NCI-H345 treated with DMSO at 0.1 percent for 48 hours (cell line): ENCODE measurements around the gene LRRC49.

ENCODE experiments used
- DNase-seq: peaks from one replicate; lab custom pipeline; 2025; ENCODE audit not compliant: unreplicated experiment; lab: John Stamatoyannopoulos, UW

Gene LRRC49

GRCh38 chr15:71049706-71050422 lies 157.2 kb downstream of the LRRC49 start:
- DNase-seq, result no peak

- DNase-seq, result no peak
Observed at GRCh38 chr15:71050461-71050860, 157.8 kb downstream of the LRRC49 start.

GRCh38 chr15:71051539-71051938 lies 158.9 kb downstream of the LRRC49 start:
- no peak for DNase-seq

GRCh38 chr15:71052356-71052755 lies 159.7 kb downstream of the LRRC49 start:
- no peak for DNase-seq

- DNase-seq, result no peak
Observed at GRCh38 chr15:71054286-71054952, 161.8 kb downstream of the LRRC49 start.

- DNase-seq, result no peak
Observed at GRCh38 chr15:71055461-71055860, 162.8 kb downstream of the LRRC49 start.

- no peak for DNase-seq
Observed at GRCh38 chr15:71056111-71056510, 163.5 kb downstream of the LRRC49 start.

GRCh38 chr15:71057143-71057542 lies 164.5 kb downstream of the LRRC49 start:
- DNase-seq, result no peak

GRCh38 chr15:71057581-71057980 lies 165.0 kb downstream of the LRRC49 start:
- DNase-seq, result no peak

- no peak for DNase-seq
Observed at GRCh38 chr15:71060983-71061382, 168.4 kb downstream of the LRRC49 start.

GRCh38 chr15:71066983-71067382 lies 174.4 kb downstream of the LRRC49 start:
- DNase-seq, result no peak

GRCh38 chr15:71069693-71070092 lies 177.1 kb downstream of the LRRC49 start:
- DNase-seq, result no peak

- DNase-seq, result no peak
Observed at GRCh38 chr15:71071529-71071928, 178.9 kb downstream of the LRRC49 start.

GRCh38 chr15:71072423-71072822 lies 179.8 kb downstream of the LRRC49 start:
- no peak for DNase-seq

GRCh38 chr15:71078506-71079207 lies 186.0 kb downstream of the LRRC49 start:
- DNase-seq, result no peak

GRCh38 chr15:71079208-71080044 lies 186.8 kb downstream of the LRRC49 start:
- no peak for DNase-seq

GRCh38 chr15:71080166-71080565 lies 187.5 kb downstream of the LRRC49 start:
- no peak for DNase-seq

- no peak for DNase-seq
Observed at GRCh38 chr15:71080705-71081104, 188.1 kb downstream of the LRRC49 start.

GRCh38 chr15:71082803-71083202 lies 190.2 kb downstream of the LRRC49 start:
- no peak for DNase-seq

- DNase-seq, result no peak
Observed at GRCh38 chr15:71083349-71083748, 190.7 kb downstream of the LRRC49 start.

GRCh38 chr15:71084264-71084663 lies 191.6 kb downstream of the LRRC49 start:
- DNase-seq, result no peak
